ENCODE measurements around the gene SSPN.

The SSPN gene

GRCh38 chr12:26287671-26288381, 92.5 kb downstream of the SSPN start:
- no peak for DNase-seq

GRCh38 chr12:26290565-26290964, 95.2 kb downstream of the SSPN start:
- no peak for DNase-seq

- DNase-seq: no peak
These were observed 97.2 kb downstream of the SSPN start for GRCh38 chr12:26292596-26292995.

GRCh38 chr12:26293612-26294011, 98.2 kb downstream of the SSPN start:
- no peak for DNase-seq

- DNase-seq: no peak
These were observed 99.6 kb downstream of the SSPN start for GRCh38 chr12:26295001-26295400.

GRCh38 chr12:26297396-26298070, 102.2 kb downstream of the SSPN start:
- DNase-seq: no peak

- peak; percentile 50 for DNase-seq
These were observed 103.6 kb downstream of the SSPN start for GRCh38 chr12:26298785-26299621.

- DNase-seq: no peak
These were observed 104.4 kb downstream of the SSPN start for GRCh38 chr12:26299751-26300150.
